ENCODE results near the gene PMEPA1.

DNA sequence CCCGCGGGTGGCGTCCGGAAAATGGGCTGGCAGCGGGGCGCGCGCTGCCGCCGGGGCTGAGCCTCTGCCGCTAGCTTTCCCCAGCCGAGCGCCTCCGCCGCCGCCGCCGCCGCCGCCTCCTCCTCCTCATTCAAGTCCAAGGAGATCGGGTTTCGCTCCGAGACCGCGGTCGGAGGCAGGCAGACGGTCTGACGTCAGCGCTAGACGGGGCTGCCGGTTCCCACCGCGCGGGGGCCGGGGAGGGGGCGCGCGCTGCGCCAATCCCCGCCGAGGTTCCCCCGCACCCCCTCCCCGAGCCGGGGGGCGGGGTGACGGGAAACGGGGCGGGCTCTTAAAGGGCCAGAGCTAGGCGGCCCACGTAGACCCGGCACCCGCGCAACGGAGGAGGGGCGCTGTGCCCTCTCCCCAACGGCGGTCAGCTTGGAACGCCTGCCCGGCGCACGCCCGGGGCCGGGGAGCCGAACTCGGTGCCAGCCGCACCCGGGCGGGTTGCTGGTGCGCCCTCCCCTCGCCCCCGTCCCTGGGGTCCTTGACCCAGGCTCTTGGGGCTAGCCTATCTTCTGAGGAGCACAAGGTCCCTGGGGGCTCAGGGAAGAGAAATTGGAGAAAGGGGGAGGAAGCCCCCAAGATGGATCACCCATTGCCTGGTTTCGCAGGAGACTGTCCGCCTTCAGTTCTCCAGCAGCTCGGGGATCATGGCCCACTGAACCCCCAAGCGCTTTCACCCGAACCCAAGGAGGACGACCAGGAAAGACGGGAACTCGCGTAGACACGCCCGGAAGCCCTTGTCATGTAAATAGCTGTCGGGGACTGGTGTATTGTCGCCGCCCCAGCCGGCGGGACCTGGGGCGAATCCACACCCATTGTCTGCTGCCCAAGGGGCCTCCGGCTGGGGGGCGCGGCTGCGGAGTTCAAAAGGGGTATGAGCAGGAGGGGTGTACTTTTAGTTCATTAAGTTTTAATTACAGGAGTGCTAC is at the start of gene PMEPA1:
- TF ChIP-seq ZNF792 (tag by site-specific recombination; IDR thresholded peaks at IDR 0.05) (no peak), CTCF (tag by site-specific recombination; IDR thresholded peaks at IDR 0.05) (peak; percentile 73), ZNF660 (tag by site-specific recombination; IDR thresholded peaks at IDR 0.05) (no peak), TSHZ1 (tag by site-specific recombination; IDR thresholded peaks at IDR 0.05; ENCODE audit: borderline replicate concordance) (peak; percentile 33; the same call in 1 of the 2 replicates)
